Urothelium cell line (cell line): ENCODE results near the gene PCDHGA2.
A peak's percentile ranks its signal among the peaks of the same experiment; 100 is the strongest.
"Not testable (repeated sequence)": the region's sequence is repeated elsewhere in the genome, so short reads cannot be mapped to it uniquely, and the experiment has no call there.

ENCODE experiments used
- DNase-seq: peaks from one replicate; pipeline ENCODE4 v3.0.0; 2011; ENCODE audit warnings: low spot score, mixed read lengths
- FAIRE-seq: peaks from 2 replicates; lab custom pipeline; 2011; peaks lifted over from hg19 to GRCh38; lab: Jason Lieb, UNC

PCDHGA2 gene

GRCh38 chr5:141345327-141345726 lies 6.8 kb downstream of the PCDHGA2 start:
- DNase-seq (no peak), FAIRE-seq (no peak)

DNA sequence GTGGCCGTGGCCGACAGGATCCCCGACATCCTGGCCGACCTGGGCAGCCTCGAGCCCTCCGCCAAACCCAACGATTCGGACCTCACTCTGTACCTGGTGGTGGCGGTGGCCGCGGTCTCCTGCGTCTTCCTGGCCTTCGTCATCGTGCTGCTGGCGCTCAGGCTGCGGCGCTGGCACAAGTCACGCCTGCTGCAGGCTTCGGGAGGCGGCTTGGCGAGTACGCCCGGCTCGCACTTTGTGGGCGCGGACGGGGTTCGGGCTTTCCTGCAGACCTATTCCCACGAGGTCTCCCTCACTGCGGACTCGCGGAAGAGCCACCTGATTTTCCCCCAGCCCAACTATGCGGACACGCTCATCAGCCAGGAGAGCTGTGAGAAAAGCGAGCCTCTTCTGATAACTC lies 7.5 kb downstream of the PCDHGA2 start:
- DNase-seq, FAIRE-seq: not testable (repeated sequence)

DNA sequence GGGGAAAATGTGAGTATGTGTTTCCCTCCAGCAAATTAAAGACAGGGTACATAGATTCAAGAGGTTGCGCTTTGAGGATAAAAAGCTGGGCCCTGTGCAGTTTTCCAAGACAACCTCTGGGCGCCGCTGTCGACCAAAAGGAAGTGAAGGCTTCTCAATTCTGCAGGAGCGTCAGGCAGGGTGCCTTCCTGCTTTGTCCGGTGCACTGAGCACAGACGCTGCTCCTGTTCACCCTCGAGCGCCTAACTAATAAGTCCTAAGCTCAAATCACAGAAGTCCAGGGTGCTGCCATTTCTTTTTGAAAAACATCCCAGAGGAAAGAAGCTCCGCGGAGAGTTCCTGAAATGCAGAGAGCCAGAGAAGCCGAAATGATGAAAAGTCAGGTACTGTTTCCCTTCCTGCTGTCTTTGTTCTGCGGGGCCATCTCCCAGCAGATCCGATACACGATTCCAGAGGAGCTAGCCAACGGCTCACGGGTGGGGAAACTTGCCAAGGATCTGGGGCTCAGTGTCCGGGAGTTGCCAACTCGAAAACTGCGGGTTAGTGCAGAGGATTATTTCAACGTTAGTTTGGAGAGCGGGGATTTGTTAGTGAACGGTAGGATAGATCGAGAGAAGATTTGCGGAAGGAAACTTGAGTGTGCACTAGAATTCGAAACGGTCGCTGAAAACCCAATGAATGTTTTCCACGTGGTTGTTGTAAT lies 11.5 kb downstream of the PCDHGA2 start, which contains the start of gene PCDHGB1:
TSS of gene PCDHGB1 (plus strand) at position 183 of the 703 bp plus-strand sequence. CDS start at position 345, 162 bp downstream.
- FAIRE-seq: no peak
- peak; percentile 69 for DNase-seq

DNA sequence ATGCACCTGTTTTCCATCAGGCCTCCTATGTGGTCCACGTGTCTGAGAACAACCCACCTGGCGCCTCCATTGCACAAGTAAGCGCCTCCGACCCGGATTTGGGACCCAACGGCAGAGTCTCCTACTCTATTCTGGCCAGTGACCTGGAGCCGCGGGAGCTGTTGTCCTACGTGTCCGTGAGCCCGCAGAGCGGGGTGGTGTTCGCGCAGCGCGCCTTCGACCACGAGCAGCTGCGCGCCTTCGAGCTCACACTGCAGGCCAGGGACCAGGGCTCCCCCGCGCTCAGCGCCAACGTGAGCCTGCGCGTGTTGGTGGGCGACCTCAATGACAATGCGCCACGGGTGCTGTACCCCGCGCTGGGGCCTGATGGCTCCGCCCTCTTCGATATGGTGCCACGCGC lies 13.0 kb downstream of the PCDHGA2 start:
- no peak for FAIRE-seq
- no peak for DNase-seq

- DNase-seq: no peak
- FAIRE-seq: no peak
Observed at GRCh38 chr5:141354900-141355469, 16.4 kb downstream of the PCDHGA2 start, which contains the start of gene PCDHGA4. Gene PCDHGA4 (plus strand): TSS chr5:141355021. CDS start chr5:141355108, 87 bp downstream.

DNA sequence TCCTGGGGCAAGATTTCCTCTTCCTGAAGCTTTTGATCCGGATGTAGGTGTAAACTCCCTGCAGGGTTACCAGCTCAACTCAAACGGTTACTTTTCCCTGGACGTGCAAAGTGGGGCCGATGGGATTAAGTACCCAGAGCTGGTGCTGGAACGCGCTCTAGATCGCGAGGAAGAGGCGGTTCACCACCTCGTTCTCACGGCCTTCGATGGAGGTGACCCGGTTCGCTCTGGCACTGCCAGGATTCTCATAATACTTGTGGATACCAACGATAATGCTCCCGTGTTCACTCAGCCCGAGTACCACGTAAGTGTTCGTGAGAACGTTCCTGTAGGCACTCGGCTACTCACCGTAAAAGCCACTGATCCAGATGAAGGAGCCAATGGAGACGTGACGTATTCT lies 17.1 kb downstream of the PCDHGA2 start:
- DNase-seq (no peak), FAIRE-seq (no peak)

DNA sequence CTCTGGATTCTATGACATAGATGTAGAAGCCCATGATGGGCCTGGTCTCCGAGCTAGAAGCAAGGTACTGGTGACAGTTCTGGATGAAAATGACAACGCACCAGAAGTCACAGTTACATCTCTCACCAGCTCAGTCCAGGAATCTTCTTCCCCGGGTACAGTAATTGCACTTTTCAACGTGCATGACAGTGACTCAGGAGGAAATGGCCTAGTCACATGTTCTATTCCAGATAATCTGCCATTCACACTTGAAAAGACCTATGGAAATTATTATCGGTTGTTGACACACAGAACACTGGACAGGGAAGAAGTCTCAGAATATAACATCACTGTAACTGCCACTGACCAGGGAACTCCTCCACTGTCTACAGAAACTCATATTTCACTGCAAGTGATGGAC lies 17.6 kb downstream of the PCDHGA2 start:
- FAIRE-seq (no peak), DNase-seq (no peak)

GRCh38 chr5:141356950-141357349 lies 18.4 kb downstream of the PCDHGA2 start:
- FAIRE-seq (no peak), DNase-seq (no peak)

DNA sequence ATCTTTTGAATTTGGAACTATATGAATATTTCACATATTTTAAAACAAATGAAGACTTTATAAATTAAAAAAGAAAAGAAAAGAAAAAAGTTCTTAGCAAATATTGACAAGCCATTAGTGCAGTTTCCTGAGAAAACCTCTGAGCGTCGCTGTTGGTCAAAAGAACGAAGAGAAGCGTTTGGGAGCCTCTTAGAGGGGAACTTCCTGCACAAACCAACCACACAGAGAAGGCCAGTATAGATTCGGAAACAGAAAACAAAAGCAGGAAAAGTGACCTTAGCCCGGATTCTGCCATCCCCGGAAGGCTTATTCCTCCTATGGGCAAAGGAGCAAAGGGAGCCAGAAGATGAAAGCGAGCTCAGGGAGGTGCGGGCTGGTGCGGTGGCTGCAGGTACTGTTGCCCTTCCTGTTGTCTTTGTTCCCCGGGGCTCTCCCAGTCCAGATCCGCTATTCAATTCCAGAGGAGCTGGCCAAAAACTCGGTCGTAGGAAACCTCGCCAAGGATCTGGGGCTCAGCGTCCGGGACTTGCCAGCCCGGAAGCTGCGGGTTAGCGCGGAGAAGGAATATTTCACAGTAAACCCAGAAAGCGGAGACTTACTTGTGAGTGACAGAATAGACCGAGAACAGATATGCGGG lies 21.3 kb downstream of the PCDHGA2 start, which contains the start of gene PCDHGB2:
TSS of gene PCDHGB2 (plus strand) at position 205 of the 637 bp plus-strand sequence. CDS start at position 347, 142 bp downstream.
- FAIRE-seq (no peak), DNase-seq (no peak)

DNA sequence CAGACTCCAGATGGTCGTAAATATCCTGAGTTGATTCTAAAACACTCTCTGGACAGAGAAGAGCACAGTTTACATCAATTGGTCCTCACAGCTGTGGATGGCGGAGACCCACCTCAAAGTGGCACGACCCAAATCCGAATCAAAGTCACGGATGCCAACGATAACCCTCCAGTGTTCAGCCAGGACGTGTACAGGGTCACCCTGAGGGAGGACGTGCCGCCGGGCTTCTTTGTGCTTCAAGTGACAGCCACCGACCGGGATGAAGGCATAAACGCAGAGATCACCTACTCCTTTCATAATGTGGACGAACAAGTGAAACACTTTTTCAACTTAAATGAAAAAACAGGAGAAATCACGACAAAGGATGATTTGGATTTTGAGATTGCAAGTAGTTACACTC lies 22.1 kb downstream of the PCDHGA2 start:
- FAIRE-seq (no peak), DNase-seq (no peak)

DNA sequence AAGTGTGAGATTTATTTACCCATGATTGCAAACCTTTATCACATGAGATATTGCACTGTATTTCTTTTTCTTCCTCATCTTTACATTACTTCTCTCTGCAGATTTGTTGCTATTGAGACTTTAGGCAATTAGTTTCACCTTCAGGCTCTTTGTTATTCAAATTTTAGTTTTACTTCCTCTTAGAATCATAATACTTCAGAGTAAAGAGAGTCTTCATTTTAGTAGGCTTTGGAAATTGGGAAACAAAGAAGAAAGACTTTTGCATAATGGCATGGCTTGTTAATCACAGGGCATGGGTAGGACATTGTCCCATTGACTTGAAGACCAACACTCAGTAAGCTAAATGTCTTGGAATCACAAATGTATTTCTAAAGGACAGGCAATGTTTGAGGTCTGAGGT lies 24.2 kb downstream of the PCDHGA2 start:
- no peak for DNase-seq
- no peak for FAIRE-seq

DNA sequence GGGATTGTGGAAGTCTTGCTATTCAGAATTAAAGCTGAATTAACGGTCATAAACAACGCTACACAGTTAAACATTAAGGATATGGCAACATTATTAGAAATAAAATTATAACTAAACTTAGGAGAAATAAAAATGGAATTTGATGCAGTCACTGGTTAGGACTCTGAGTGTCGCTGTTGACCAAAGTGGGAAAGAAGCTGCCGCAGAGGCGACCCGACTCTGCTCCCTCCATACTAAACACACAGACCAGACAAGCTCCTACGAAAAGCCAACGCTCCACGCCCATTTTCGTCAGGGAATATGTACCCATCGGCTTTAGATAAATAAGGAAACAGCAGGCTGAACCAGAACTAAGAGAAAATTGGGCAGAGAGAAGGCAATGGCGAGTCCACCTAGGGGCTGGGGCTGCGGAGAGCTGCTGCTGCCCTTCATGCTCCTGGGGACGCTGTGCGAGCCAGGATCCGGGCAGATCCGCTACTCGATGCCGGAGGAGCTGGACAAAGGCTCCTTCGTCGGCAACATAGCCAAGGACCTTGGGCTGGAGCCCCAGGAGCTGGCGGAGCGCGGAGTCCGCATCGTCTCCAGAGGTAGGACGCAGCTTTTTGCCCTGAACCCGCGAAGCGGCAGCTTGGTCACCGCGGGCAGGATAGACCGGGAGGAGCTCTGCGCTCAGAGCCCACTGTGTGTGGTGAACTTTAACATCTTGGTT lies 25.5 kb downstream of the PCDHGA2 start, which contains the start of gene PCDHGA5:
TSS of gene PCDHGA5 (plus strand) at position 211 of the 709 bp plus-strand sequence. CDS start at position 380, 169 bp downstream.
- no peak for FAIRE-seq
- DNase-seq: no peak

DNA sequence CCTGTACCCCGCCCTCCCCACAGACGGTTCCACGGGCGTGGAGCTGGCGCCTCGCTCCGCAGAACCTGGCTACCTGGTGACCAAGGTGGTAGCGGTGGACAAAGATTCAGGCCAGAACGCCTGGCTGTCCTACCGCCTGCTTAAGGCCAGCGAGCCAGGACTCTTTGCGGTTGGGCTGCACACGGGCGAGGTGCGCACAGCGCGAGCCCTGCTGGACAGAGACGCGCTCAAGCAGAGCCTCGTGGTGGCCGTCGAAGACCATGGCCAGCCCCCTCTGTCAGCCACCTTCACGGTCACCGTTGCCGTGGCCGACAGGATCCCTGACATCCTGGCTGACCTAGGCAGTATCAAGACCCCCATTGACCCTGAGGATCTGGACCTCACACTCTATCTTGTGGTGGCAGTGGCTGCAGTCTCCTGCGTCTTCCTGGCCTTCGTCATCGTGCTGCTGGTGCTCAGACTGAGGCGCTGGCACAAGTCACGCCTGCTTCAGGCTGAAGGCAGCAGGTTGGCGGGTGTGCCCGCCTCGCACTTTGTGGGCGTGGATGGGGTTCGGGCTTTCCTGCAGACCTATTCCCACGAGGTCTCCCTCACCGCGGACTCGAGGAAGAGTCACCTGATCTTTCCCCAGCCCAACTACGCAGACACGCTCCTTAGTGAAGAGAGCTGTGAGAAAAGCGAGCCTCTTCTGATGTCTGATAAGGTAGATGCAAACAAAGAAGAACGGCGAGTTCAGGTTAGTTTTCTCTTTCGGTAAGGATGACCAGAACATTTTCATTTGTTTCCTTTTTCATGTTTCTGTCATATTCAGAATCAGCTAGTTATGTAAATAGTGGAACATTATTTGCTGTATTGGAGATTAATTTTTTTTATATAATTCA lies 27.7 kb downstream of the PCDHGA2 start:
- DNase-seq: no peak

GRCh38 chr5:141369994-141370848 lies 31.7 kb downstream of the PCDHGA2 start, which contains the start of gene PCDHGB3:
Gene PCDHGB3 (plus strand): TSS chr5:141370242. CDS start chr5:141370395, 153 bp downstream.
- FAIRE-seq (no peak), DNase-seq (no peak)

More for the DNA sequence above, 27.7 kb downstream of the PCDHGA2 start:
- no peak for FAIRE-seq

DNA sequence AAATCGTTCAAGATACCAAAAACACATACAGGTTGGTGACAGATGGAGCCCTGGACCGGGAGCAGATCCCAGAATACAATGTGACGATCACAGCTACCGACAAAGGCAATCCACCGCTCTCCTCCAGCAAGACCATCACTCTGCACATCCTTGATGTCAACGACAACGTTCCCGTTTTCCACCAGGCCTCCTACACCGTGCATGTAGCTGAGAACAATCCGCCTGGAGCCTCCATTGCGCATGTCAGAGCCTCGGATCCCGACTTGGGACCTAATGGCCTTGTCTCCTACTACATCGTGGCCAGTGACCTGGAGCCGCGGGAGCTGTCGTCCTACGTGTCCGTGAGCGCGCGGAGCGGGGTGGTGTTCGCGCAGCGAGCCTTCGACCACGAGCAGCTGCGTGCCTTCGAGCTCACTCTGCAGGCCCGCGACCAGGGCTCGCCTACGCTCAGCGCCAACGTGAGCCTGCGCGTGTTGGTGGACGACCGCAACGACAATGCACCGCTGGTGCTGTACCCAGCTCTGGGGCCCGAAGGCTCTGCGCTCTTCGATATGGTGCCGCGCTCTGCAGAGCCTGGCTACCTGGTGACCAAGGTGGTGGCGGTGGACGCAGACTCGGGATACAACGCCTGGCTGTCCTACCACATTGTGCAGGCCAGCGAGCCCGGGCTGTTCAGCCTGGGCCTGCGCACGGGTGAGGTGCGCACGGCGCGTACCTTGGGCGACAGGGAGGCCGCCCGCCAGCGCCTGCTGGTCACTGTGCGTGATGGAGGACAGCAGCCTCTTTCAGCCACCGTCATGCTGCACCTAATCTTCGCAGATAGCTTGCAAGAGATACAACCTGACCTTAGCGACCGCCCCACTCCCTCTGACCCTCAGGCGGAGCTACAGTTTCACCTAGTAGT lies 33.3 kb downstream of the PCDHGA2 start:
- no peak for FAIRE-seq
- DNase-seq: no peak

DNA sequence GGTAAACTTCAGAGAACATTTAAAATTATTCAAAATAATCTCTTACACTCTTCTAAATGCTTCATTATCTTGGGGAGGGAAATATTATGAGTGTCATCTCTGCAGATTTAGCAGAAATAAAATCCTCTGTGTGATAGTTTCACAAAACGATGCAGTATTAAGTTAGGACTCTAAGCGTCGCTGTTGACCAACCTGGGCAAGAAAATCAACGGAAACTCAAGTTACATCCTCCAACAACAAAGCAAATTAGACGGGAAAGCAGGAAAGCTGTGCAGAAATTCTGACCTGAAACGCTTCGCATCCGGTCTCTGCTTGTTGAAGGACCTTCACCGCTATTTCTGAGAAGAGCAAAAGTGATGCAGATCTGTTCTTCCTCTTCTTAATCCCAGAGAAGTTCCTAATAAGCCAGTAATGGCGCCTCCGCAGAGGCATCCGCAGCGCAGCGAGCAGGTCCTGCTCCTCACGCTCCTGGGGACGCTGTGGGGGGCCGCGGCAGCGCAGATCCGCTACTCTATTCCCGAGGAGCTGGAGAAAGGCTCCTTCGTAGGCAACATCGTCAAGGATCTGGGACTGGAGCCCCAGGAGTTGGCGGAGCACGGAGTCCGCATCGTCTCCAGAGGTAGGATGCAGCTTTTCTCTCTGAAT lies 35.2 kb downstream of the PCDHGA2 start, which contains the start of gene PCDHGA6:
TSS of gene PCDHGA6 (plus strand) at position 219 of the 645 bp plus-strand sequence. CDS start at position 412, 193 bp downstream.
- DNase-seq: no peak
- FAIRE-seq: no peak

DNA sequence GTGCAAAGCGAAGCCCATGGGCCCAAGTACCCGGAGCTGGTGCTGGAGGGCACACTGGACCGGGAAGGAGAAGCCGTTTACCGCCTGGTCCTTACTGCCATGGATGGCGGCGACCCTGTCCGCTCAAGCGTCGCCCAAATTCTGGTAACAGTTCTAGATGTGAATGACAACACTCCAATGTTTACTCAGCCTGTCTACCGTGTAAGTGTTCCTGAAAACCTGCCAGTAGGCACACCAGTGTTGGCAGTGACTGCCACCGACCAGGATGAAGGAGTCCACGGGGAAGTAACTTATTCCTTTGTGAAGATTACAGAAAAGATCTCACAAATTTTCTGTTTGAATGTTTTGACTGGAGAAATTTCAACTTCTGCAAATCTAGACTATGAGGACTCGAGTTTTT lies 36.1 kb downstream of the PCDHGA2 start:
- DNase-seq (no peak), FAIRE-seq (no peak)
